Astrocyte (in vitro differentiated cells and primary cell): ENCODE results near the gene IGFBP7.
"Not testable (repeated sequence)": the region's sequence is repeated elsewhere in the genome, so short reads cannot be mapped to it uniquely, and the experiment has no call there.

Experiments used
- CTCF ChIP-seq: IDR thresholded peaks from 2 replicates; pipeline ENCODE4 v1.5.1; 2011; ENCODE audit warnings: low read depth, mild to moderate bottlenecking, inconsistent platforms, low read length, moderate library complexity; ENCODE audit not compliant: insufficient read depth
- EZH2 ChIP-seq: IDR thresholded peaks from 2 replicates; pipeline ENCODE4 v1.6.1; 2012; ENCODE audit warnings: mild to moderate bottlenecking, low read length, inconsistent platforms; ENCODE audit not compliant: insufficient read depth

GRCh38 chr4:57060717-57061067 lies 49.5 kb downstream of the IGFBP7 start:
- not testable (repeated sequence) for TF ChIP-seq CTCF, EZH2
